GM21723 (cell line): ENCODE data around the gene TRPM4.
"Not testable (repeated sequence)": the region's sequence is repeated elsewhere in the genome, so short reads cannot be mapped to it uniquely, and the experiment has no call there.

Source experiments
- ATAC-seq: cut with Tn5 transposase; IDR thresholded peaks from one replicate; pipeline ENCODE4 v1.9.1; 2021; ENCODE audit warnings: mild to moderate bottlenecking, moderate library complexity; ENCODE audit not compliant: unreplicated experiment

The TRPM4 gene

GRCh38 chr19:49150106-49150943 is 7.3 kb upstream of the TRPM4 start:
- ATAC-seq: no peak

- no peak for ATAC-seq
Measured at GRCh38 chr19:49150944-49151243, 6.7 kb upstream of the TRPM4 start.

- no peak for ATAC-seq
Measured at GRCh38 chr19:49151267-49152118, 6.1 kb upstream of the TRPM4 start.

GRCh38 chr19:49152119-49152550 is 5.5 kb upstream of the TRPM4 start:
- no peak for ATAC-seq

- ATAC-seq: no peak
Measured at GRCh38 chr19:49153167-49153809, 4.3 kb upstream of the TRPM4 start.

GRCh38 chr19:49154279-49154678 is 3.3 kb upstream of the TRPM4 start:
- no peak for ATAC-seq

GRCh38 chr19:49155005-49155819 is 2.4 kb upstream of the TRPM4 start, which contains the start of gene HRC:
TSS of gene HRC (minus strand) at chr19:49155396. CDS start at chr19:49155237, 159 bp downstream.
- no peak for ATAC-seq

- no peak for ATAC-seq
Measured at GRCh38 chr19:49155820-49156346, 1.7 kb upstream of the TRPM4 start.

GRCh38 chr19:49160450-49161189 is 3.0 kb downstream of the TRPM4 start:
- no peak for ATAC-seq

- ATAC-seq: no peak
Measured at GRCh38 chr19:49161987-49162386, 4.4 kb downstream of the TRPM4 start.

- no peak for ATAC-seq
Measured at GRCh38 chr19:49165111-49165750, 7.6 kb downstream of the TRPM4 start.

GRCh38 chr19:49165865-49166301 is 8.3 kb downstream of the TRPM4 start:
- ATAC-seq: no peak

- ATAC-seq: no peak
Measured at GRCh38 chr19:49167857-49168409, 10.3 kb downstream of the TRPM4 start.

- ATAC-seq: no peak
Measured at GRCh38 chr19:49168421-49168820, 10.8 kb downstream of the TRPM4 start.

GRCh38 chr19:49173198-49173597 is 15.6 kb downstream of the TRPM4 start:
- ATAC-seq: no peak

GRCh38 chr19:49180659-49181058 is 23.1 kb downstream of the TRPM4 start:
- no peak for ATAC-seq

- ATAC-seq: not testable (repeated sequence)
Measured at GRCh38 chr19:49182010-49182847, 24.6 kb downstream of the TRPM4 start.

- ATAC-seq: no peak
Measured at GRCh38 chr19:49182848-49183375, 25.3 kb downstream of the TRPM4 start.
